ENCODE results near the gene LSM4. TPM values are rescaled to one million over a fixed set of nuclear protein-coding genes. Genes with fewer than 3 reads are reported as not detected.

LSM4 gene
- total and polyA plus RNA-seq, 2 of the 4 experiments (the other 2 are of a cell fraction): 44.8 to 118 TPM

- Histone ChIP-seq H4K91ac (ENCODE audit: insufficient read depth, low read depth, low read length) (no peak overlapping the region), H3K9me3 (ENCODE audit: control insufficient read depth, insufficient read depth, low read length) (no peaks in the 10 kb centered on the region), H2BK5ac (ENCODE audit: low read depth, low read length, poor library complexity, severe bottlenecking) (no peak overlapping the region), H3K9ac (ENCODE audit: low read depth, low read length) (no peak overlapping the region), H3K4me1 (ENCODE audit: control insufficient read depth, insufficient read depth, low read length) (peaks cover 6% of the 10 kb centered on the region; the same call in 1 of the 2 replicates), H3K79me1 (ENCODE audit: low read depth in 1 of 2, low read length in 2 of 2) (peaks cover 0 to 4% of the 10 kb centered on the region in 2 experiments; a peak in 1 of 4 replicates), H2BK120ac (ENCODE audit: low read depth, low read length) (no peak overlapping the region), H3K56ac (ENCODE audit: extremely low read depth, insufficient read depth, low read length) (no peak overlapping the region), H2BK20ac (ENCODE audit: low read depth, low read length) (no peak overlapping the region), H4K5ac (ENCODE audit: low read depth, low read length) (no peak overlapping the region), H3K23ac (ENCODE audit: low read depth, low read length) (no peak overlapping the region), H2AK9ac (replicated peaks; ENCODE audit: low read depth, low read length, poor library complexity) (no peak overlapping the region), H3K36me3 (ENCODE audit: control insufficient read depth, insufficient read depth, low read length) (peaks cover 8% of the 10 kb centered on the region; the same call in 1 of the 2 replicates), H3K4ac (ENCODE audit: low read depth, low read length) (no peak overlapping the region), H3K4me3 (ENCODE audit: insufficient read depth, low read depth, low read length) (no peak overlapping the region), H2AFZ (replicated peaks; ENCODE audit: low read length, poor library complexity) (no peak overlapping the region), H3K27me3 (ENCODE audit: control insufficient read depth, insufficient read depth, low read length) (no peaks in the 10 kb centered on the region), H2BK15ac (ENCODE audit: low read depth, low read length) (no peak overlapping the region), H3K14ac (replicated peaks; ENCODE audit: low read depth, low read length) (no peak overlapping the region), H3K9me1 (ENCODE audit: insufficient read depth, low read length) (peaks cover under 1% of the 10 kb centered on the region; the same call in 1 of the 2 replicates), H3K4me2 (ENCODE audit: low read depth, low read length) (no peak overlapping the region), H2AK5ac (ENCODE audit: low read depth, low read length) (no peak overlapping the region), H4K8ac (ENCODE audit: low read depth in 2 of 2, low read length in 2 of 2) (no peak overlapping the region), H3K18ac (ENCODE audit: low read depth, low read length) (no peak overlapping the region), H4K20me1 (ENCODE audit: insufficient read depth, low read length) (no peaks in the 10 kb centered on the region), H3K27ac (ENCODE audit: insufficient read depth, low read length) (no peak overlapping the region)
- no TSS peak for BruUV-seq (replicated peaks)
- in situ Hi-C loops (cut with MboI; ENCODE audit: low sequenced_read_pairs): no loop called here
- intact Hi-C loops (cut with micrococcal nuclease): no loop called here
- TF ChIP-seq CHD1 (IDR thresholded peaks at IDR 0.05; ENCODE audit: low read depth, low read length) (no peak), CTCF (conservative IDR thresholded peaks at IDR 0.05; ENCODE audit: low read depth, low read length) (no peak), FOS (IDR thresholded peaks at IDR 0.05; ENCODE audit: low read depth, low read length) (no peak)
- no peak for ATAC-seq (ENCODE audit: low read depth)
- 89% methylated on average over 4 of the region's 17 CpGs; no CpG with 5 or more reads in 1 of the 2 experiments for WGBS, 2 experiments (ENCODE audit: extremely low coverage in 2 of 2, insufficient read length in 1 of 2)
- dilution Hi-C loops (cut with HindIII; ENCODE audit: low sequenced_read_pairs, unreplicated experiment): no loop called here
- ChIA-PET POLR2A (ENCODE audit: unreplicated experiment) (no interaction called here), CTCF (interaction anchor here (0.6 to 3.2 kb wide), 2 partner anchors 63 to 295 kb away, joined by 3 to 16 read pairs; no protein-coding TSS in a partner anchor)
- no peak for DNase-seq
Observed at GRCh38 chr19:18348171-18348570, 25.3 kb upstream of the LSM4 start.

Data from IMR-90 (cell line).